Tibial nerve (tissue), 4 donors: ENCODE results near the gene PROSER2. TPM values are rescaled to one million over a fixed set of nuclear protein-coding genes. Genes with fewer than 3 reads are reported as not detected.

ENCODE experiments used
- DNase-seq, 2 donors: peaks; one replicate each; pipeline ENCODE4 v3.0.0-alpha.2; 2019; ENCODE audit warnings: low spot score in 2 of 2
- H3K27ac ChIP-seq, 4 donors: fragments of 200-600 bp; sonication (generic) in 3 of 4; one replicate each; pipeline ENCODE4 v1.5.1; 2017 to 2019; ENCODE audit warnings: mild to moderate bottlenecking in 1 of 4
- H3K27me3 ChIP-seq, 2 donors: fragments of 200-600 bp; sonication (generic) in 1 of 2; one replicate each; pipeline versions ENCODE4 v1.5.1 to v1.6.0; 2017 to 2019
- H3K36me3 ChIP-seq, 3 donors: fragments of 200-600 bp; sonication (generic); one replicate each; pipeline ENCODE4 v1.5.1; 2018 to 2019
- H3K4me1 ChIP-seq, 4 donors: fragments of 200-600 bp; sonication (generic) in 3 of 4; one replicate each; pipeline ENCODE4 v1.5.1; 2017 to 2019
- H3K4me3 ChIP-seq, 4 donors: fragments of 200-600 bp; sonication (generic) in 3 of 4; one replicate each; pipeline ENCODE4 v1.5.1; 2017 to 2019; ENCODE audit warnings: mild to moderate bottlenecking in 1 of 4, moderate library complexity in 1 of 4
- H3K9me3 ChIP-seq, 4 donors: fragments of 200-600 bp; sonication (generic) in 3 of 4; one replicate each; pipeline ENCODE4 v1.5.1; 2017 to 2019
- EP300 ChIP-seq, 2 donors: sonication (generic); formaldehyde crosslinking; IDR thresholded peaks; one replicate each; pipeline ENCODE4 v1.6.1; 2017; ENCODE audit warnings: antibody characterized with exemption in 2 of 2, mild to moderate bottlenecking in 1 of 2
- POLR2A ChIP-seq, 2 donors: fragments of 450-650 bp; IDR thresholded peaks; one replicate each; pipeline ENCODE4 v1.6.1; 2017; ENCODE audit warnings: antibody characterized with exemption in 2 of 2, mild to moderate bottlenecking in 2 of 2, moderate library complexity in 2 of 2
- WGBS, 2 donors: methylation state at CpG; one replicate each; pipeline ENCODE4 v1.1.5; 2018; 5-methylcytosine and 5-hydroxymethylcytosine counted together
- total RNA-seq, 4 donors: library from RNA; depleted of rRNA; stranded (reverse); fragments of >200 nt; gene quantifications; one replicate each; pipeline ENCODE4 v1.1.0, GENCODE V29; 2016
- TF ChIP-seq, protein P1 (sequence below), 5 experiments: fragments of 200-600 bp in 3 of 5; fragments of 450-650 bp in 2 of 5; sonication (generic) in 3 of 5; IDR thresholded peaks; one replicate each; pipeline ENCODE4 v1.5.1; 2016 to 2019; ENCODE audit warnings: antibody characterized with exemption in 5 of 5, mild to moderate bottlenecking in 3 of 5, moderate library complexity in 2 of 5

PROSER2 gene
- total RNA-seq, 4 donors from 2014 or later = 71.1 to 98.4 (median 75.6) TPM

DNA sequence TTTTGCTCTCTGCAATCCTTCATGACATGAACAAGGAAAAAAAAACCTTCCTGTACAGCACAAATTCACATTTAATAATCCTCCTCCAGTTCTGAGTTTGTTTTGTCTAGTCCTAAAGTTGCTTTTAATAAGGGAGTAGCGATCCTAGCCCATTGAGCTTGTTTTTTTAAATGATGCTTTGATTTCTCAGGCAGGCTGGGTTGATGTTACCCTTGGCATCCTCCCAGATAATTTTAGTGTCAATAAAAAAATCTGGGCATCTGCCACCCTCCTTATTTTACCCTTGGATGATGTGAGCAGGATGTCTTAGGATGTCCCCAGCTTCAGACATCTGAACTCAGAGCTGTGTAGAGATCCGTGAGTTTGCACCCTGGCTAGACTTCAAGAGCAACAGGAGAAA is 33.9 kb upstream of the PROSER2 start:
- no peak for DNase-seq
- 52 to 57% methylated on average over 2 of the region's 2 CpGs for WGBS, 2 donors
- no peak overlapping the region for H3K27ac ChIP-seq
- peaks cover 0 to 10% (median 0%) of the 10 kb centered on the region in 4 donors for H3K4me1 ChIP-seq
- H3K36me3 ChIP-seq = no peaks in the 10 kb centered on the region
- no peaks in the 10 kb centered on the region for H3K9me3 ChIP-seq
- no peaks in the 10 kb centered on the region for H3K27me3 ChIP-seq
- H3K4me3 ChIP-seq = no peak overlapping the region
- TF ChIP-seq POLR2A (IDR thresholded peaks at IDR 0.05) (no peak), EP300 (IDR thresholded peaks at IDR 0.05) (no peak)
- TF ChIP-seq, protein P1, sequence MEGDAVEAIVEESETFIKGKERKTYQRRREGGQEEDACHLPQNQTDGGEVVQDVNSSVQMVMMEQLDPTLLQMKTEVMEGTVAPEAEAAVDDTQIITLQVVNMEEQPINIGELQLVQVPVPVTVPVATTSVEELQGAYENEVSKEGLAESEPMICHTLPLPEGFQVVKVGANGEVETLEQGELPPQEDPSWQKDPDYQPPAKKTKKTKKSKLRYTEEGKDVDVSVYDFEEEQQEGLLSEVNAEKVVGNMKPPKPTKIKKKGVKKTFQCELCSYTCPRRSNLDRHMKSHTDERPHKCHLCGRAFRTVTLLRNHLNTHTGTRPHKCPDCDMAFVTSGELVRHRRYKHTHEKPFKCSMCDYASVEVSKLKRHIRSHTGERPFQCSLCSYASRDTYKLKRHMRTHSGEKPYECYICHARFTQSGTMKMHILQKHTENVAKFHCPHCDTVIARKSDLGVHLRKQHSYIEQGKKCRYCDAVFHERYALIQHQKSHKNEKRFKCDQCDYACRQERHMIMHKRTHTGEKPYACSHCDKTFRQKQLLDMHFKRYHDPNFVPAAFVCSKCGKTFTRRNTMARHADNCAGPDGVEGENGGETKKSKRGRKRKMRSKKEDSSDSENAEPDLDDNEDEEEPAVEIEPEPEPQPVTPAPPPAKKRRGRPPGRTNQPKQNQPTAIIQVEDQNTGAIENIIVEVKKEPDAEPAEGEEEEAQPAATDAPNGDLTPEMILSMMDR (IDR thresholded peaks at IDR 0.05) = no peak

DNA sequence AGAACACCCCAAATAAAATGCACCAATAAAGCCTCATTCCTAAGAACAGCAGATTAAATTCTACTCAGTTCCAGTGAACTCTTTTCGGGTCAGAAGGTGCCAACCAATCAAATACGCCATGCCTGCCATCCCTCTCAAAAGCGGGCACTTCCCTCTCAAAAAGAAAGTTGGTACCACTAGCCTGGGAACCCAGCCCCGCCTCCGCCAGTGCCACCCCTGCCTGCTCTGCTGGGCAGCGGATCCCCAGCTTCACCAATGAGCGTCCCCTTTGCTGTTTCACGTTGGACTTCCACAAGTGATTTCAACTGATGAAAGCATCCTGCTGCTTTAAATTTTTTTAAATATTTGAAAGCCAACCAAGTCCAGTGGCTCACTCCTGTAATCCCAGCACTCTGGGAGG is 33.2 kb upstream of the PROSER2 start:
- WGBS, 2 donors = 76 to 79% methylated on average over 8 of the region's 8 CpGs
- no peak overlapping the region for H3K4me3 ChIP-seq
- peaks cover 0 to 10% (median 0%) of the 10 kb centered on the region in 4 donors for H3K4me1 ChIP-seq
- no peak for TF ChIP-seq EP300 (IDR thresholded peaks at IDR 0.05)
- TF ChIP-seq, protein P1 (IDR thresholded peaks at IDR 0.05) = no peak
- TF ChIP-seq POLR2A (IDR thresholded peaks at IDR 0.05) = no peak
- no peaks in the 10 kb centered on the region for H3K36me3 ChIP-seq
- no peaks in the 10 kb centered on the region for H3K9me3 ChIP-seq
- H3K27ac ChIP-seq = no peak overlapping the region
- no peak for DNase-seq
- no peaks in the 10 kb centered on the region for H3K27me3 ChIP-seq

DNA sequence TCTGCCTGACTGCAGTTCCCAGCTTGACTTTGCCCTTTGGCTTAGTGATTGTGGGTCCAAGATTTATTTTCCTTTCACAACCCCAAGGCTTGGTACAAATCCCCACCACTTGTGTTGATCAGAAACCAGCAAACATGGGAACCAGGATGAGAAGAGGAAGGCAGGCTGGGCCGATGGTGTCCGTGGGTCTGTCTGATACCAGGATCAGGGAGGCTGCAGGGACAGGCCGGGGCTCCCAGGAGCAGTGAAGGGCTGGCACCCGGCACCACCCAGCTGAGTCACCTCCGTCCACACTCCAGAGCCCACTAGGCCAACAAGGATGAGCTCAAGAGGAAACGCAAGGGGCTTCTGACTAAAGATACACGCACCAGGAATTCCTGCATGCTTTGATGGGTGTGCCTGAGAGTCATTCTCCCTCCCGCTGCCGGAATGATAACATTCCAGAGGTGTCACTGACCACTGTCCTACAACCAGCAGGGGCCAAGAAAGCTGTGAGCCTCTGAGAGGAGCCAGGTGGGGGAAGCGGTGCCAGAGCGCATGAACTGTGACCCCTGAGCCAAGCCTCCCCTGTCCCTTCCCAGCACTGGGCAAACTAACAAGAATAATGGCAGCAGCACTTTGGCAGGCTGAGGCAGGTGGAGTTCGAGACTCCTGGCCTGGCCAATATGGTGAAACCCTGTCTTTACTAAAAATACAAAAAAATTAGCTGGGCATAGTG is 29.2 kb upstream of the PROSER2 start:
- Histone ChIP-seq H3K27ac (no peak overlapping the region), H3K4me1 (peaks cover 0 to 14% (median 0%) of the 10 kb centered on the region in 4 donors), H3K27me3 (no peaks in the 10 kb centered on the region), H3K36me3 (no peaks in the 10 kb centered on the region), H3K9me3 (no peaks in the 10 kb centered on the region), H3K4me3 (no peak overlapping the region)
- WGBS, 2 donors = 80 to 92% methylated on average over 11 to 12 of the region's 12 CpGs
- no peak for DNase-seq
- TF ChIP-seq, protein P1 (IDR thresholded peaks at IDR 0.05) = no peak
- no peak for TF ChIP-seq EP300 (IDR thresholded peaks at IDR 0.05)
- no peak for TF ChIP-seq POLR2A (IDR thresholded peaks at IDR 0.05)

- Histone ChIP-seq H3K27ac (no peak overlapping the region), H3K36me3 (no peaks in the 10 kb centered on the region), H3K9me3 (no peaks in the 10 kb centered on the region), H3K4me1 (peaks cover 0 to 8% (median 0%) of the 10 kb centered on the region in 4 donors), H3K27me3 (no peaks in the 10 kb centered on the region), H3K4me3 (no peak overlapping the region)
- 90 to 91% methylated on average over 5 of the region's 5 CpGs for WGBS, 2 donors
- DNase-seq = no peak
- TF ChIP-seq, protein P1 (IDR thresholded peaks at IDR 0.05) = no peak
- TF ChIP-seq EP300 (IDR thresholded peaks at IDR 0.05) (no peak), POLR2A (IDR thresholded peaks at IDR 0.05) (no peak)
Measured at GRCh38 chr10:11794566-11794965, 28.6 kb upstream of the PROSER2 start.

GRCh38 chr10:11795101-11795920 is 27.8 kb upstream of the PROSER2 start:
- peaks cover 0 to 5% (median 0%) of the 10 kb centered on the region in 4 donors for H3K4me1 ChIP-seq
- no peak overlapping the region for H3K4me3 ChIP-seq
- H3K36me3 ChIP-seq = no peaks in the 10 kb centered on the region
- no peaks in the 10 kb centered on the region for H3K27me3 ChIP-seq
- no peaks in the 10 kb centered on the region for H3K9me3 ChIP-seq
- WGBS, 2 donors = 87 to 94% methylated on average over 25 of the region's 25 CpGs
- no peak for DNase-seq
- TF ChIP-seq EP300 (IDR thresholded peaks at IDR 0.05) (no peak), POLR2A (IDR thresholded peaks at IDR 0.05) (no peak)
- TF ChIP-seq, protein P1 (IDR thresholded peaks at IDR 0.05) = no peak
- no peak overlapping the region for H3K27ac ChIP-seq
